SK-N-SH (cell line): ENCODE results near the gene MAP7.

Experiments used
- CHD2 ChIP-seq: fragments of 150-350 bp; IDR thresholded peaks from 2 replicates; pipeline ENCODE4 v1.6.1; 2018; ENCODE audit warnings: low read length; ENCODE audit not compliant: partially characterized antibody
- CTCF ChIP-seq: fragments of 200-600 bp; sonication (generic); IDR thresholded peaks from 2 replicates; pipeline ENCODE4 v1.6.1; 2017; ENCODE audit warnings: antibody characterized with exemption, mild to moderate bottlenecking, moderate library complexity
- EP300 ChIP-seq, 2 experiments: IDR thresholded peaks; 2 replicates each; pipeline versions ENCODE4 v1.4.0 to v1.6.1; 2012; ENCODE audit warnings: borderline replicate concordance in 1 of 2, low read depth in 1 of 2, low read length in 1 of 2
- NRF1 ChIP-seq: IDR thresholded peaks from 2 replicates; pipeline ENCODE4 v1.6.1; 2012; ENCODE audit warnings: low read depth, mild to moderate bottlenecking, low read length
- RCOR1 ChIP-seq: fragments of 150-350 bp; IDR thresholded peaks from 2 replicates; pipeline ENCODE4 v1.6.1; 2017; ENCODE audit warnings: antibody characterized with exemption, low read length
- REST ChIP-seq: IDR thresholded peaks from 2 replicates; pipeline ENCODE4 v1.6.1; 2012; ENCODE audit warnings: mild to moderate bottlenecking, low read depth, low read length, moderate library complexity
- TAF1 ChIP-seq: IDR thresholded peaks from 2 replicates; pipeline ENCODE4 v1.6.1; 2012; ENCODE audit warnings: low read depth, mild to moderate bottlenecking, low read length, moderate library complexity, borderline replicate concordance
- USF2 ChIP-seq: fragments of 150-350 bp; IDR thresholded peaks from 2 replicates; pipeline ENCODE4 v1.6.1; 2017; ENCODE audit warnings: antibody characterized with exemption, low read length, low read depth, borderline replicate concordance

- TF ChIP-seq CHD2 (no peak), EP300 (IDR thresholded peaks at IDR 0.05; ENCODE audit: borderline replicate concordance in 1 of 2, low read depth in 1 of 2, low read length in 1 of 2) (no peak), TAF1 (no peak), REST (no peak), CTCF (no peak), NRF1 (no peak), USF2 (no peak), RCOR1 (no peak)
These were observed 153.3 kb downstream of the MAP7 start for GRCh38 chr6:136396908-136397307.
